HUES64 (cell line): ENCODE data around the gene SDHA.
"Not testable (repeated sequence)": the region's sequence is repeated elsewhere in the genome, so short reads cannot be mapped to it uniquely, and the experiment has no call there.

Experiments
- H3K27ac ChIP-seq: 2 replicates; pipeline ENCODE4 v1.7.0; 2013; ENCODE audit warnings: low read depth, low read length, inconsistent platforms
- H3K27me3 ChIP-seq: 2 replicates; pipeline ENCODE4 v1.6.1; 2013; ENCODE audit warnings: mild to moderate bottlenecking, low read length; ENCODE audit not compliant: insufficient read depth
- H3K36me3 ChIP-seq: 2 replicates; pipeline ENCODE4 v1.6.1; 2013; ENCODE audit warnings: mild to moderate bottlenecking, low read length; ENCODE audit not compliant: insufficient read depth
- H3K4me1 ChIP-seq: 2 replicates; pipeline ENCODE4 v1.6.1; 2013; ENCODE audit warnings: mild to moderate bottlenecking, low read length, moderate library complexity; ENCODE audit not compliant: insufficient read depth
- H3K4me3 ChIP-seq: 2 replicates; pipeline ENCODE4 v1.5.1; 2013; ENCODE audit warnings: mild to moderate bottlenecking, low read length, moderate library complexity
- H3K9ac ChIP-seq: 2 replicates; pipeline ENCODE4 v1.6.1; 2013; ENCODE audit warnings: mild to moderate bottlenecking, low read depth, low read length
- H3K9me3 ChIP-seq: 2 replicates; pipeline ENCODE4 v1.6.1; 2013; ENCODE audit warnings: low read depth, low read length; ENCODE audit not compliant: insufficient read depth
- WGBS: fragments of 150-250, 120-280 bp; methylation state at CpG from one replicate; pipeline ENCODE4 v1.1.7; 2013; ENCODE audit warnings: missing lambda C conversion rate; 5-methylcytosine and 5-hydroxymethylcytosine counted together

The SDHA gene

DNA sequence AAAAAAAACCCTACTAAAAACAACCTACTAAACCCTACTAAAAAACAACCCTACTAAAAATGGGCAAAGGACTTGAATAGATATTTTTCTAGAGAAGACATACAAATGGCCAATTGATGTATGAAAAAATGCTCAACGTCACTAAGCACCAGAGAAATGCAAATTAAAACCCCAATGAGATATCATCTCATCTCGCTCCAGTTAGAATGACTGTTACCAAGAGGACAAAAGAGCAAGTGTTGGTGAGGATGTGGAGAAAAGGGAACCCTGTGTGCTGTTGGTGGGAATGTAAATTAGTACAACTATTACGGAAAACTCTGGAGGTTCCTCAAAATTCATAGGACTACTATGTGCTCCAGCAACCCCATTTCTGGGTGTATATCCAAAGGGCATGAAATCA lies 10.8 kb downstream of the SDHA start:
- Histone ChIP-seq H3K27ac (no peak overlapping the region), H3K9me3 (no peaks in the 10 kb centered on the region), H3K27me3 (no peaks in the 10 kb centered on the region), H3K9ac (no peak overlapping the region), H3K4me1 (no peaks in the 10 kb centered on the region), H3K4me3 (no peak overlapping the region), H3K36me3 (peaks cover 86% of the 10 kb centered on the region)
- 48% methylated on average over 2 of the region's 3 CpGs for WGBS

DNA sequence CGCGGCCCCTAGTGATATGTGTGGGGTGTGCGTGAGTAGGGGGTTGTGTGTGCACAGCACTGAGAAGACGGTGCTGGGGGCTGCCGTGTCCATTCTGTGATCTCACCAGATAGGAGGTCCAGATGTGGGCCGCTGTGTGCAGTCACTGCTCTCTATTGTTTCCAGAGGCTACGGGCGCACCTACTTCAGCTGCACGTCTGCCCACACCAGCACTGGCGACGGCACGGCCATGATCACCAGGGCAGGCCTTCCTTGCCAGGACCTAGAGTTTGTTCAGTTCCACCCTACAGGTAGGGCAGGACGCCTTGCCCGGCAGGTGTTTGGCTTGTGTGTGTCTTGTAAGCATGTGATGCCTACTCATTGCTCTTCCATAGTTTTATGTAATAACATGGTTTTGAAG lies 12.6 kb downstream of the SDHA start:
- Histone ChIP-seq H3K9ac (no peak overlapping the region), H3K9me3 (no peaks in the 10 kb centered on the region), H3K27ac (no peak overlapping the region), H3K4me3 (no peak overlapping the region), H3K36me3 (peaks cover 83% of the 10 kb centered on the region), H3K27me3 (no peaks in the 10 kb centered on the region), H3K4me1 (no peaks in the 10 kb centered on the region)
- WGBS: 94% methylated on average over 14 of the region's 14 CpGs

DNA sequence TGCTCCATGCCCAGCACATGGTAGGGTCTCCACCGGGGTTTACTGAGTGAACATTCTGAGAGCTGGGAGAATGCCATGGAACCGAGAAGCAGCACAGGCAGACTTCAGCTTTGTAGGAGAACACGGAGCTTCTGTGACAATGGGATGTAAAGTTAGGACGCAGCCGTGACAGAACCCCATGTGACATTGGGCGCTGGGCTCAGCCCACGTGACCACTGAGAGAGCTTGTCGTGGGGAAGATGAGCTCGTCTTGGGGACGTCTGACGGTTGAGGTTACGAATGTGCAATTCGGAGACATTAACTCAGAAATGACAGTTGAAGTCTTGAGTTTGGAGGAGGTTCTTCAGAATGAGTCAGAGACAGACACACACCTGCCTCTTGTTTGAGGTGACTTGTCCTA lies 13.5 kb downstream of the SDHA start:
- Histone ChIP-seq H3K4me1 (no peaks in the 10 kb centered on the region), H3K36me3 (peaks cover 78% of the 10 kb centered on the region), H3K27ac (no peak overlapping the region), H3K9ac (no peak overlapping the region), H3K4me3 (no peak overlapping the region), H3K9me3 (no peaks in the 10 kb centered on the region), H3K27me3 (no peaks in the 10 kb centered on the region)
- WGBS: 92% methylated on average over 13 of the region's 13 CpGs

GRCh38 chr5:233426-233825 lies 15.3 kb downstream of the SDHA start:
- 96% methylated on average over 20 of the region's 20 CpGs for WGBS
- H3K4me3 ChIP-seq, H3K9me3 ChIP-seq, H3K9ac ChIP-seq, H3K4me1 ChIP-seq, H3K27me3 ChIP-seq, H3K27ac ChIP-seq: not testable (repeated sequence)
- peaks cover 72% of the 10 kb centered on the region for H3K36me3 ChIP-seq

DNA sequence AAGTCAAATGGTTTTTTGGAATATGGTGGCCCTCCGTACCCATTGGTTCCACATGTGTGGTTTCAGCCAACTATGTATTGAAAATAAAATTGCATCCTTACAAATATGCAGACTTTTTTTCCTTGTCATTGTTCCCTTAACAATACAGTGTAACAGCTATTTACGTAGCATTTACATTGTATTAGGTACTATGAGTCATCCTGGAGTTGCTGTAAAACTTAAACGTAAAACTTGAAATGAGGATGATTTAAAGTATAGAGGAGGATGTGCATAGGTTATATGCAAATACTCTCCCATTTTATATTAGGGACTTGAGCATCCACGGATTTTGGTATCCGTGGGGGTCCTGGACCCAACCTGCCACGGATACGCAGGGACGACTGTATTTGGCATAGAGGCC lies 16.3 kb downstream of the SDHA start:
- WGBS: 91% methylated on average over 8 of the region's 8 CpGs
- Histone ChIP-seq H3K27me3 (no peaks in the 10 kb centered on the region), H3K27ac (no peak overlapping the region), H3K4me3 (no peak overlapping the region), H3K4me1 (no peaks in the 10 kb centered on the region), H3K9me3 (no peaks in the 10 kb centered on the region), H3K9ac (no peak overlapping the region), H3K36me3 (peaks cover 68% of the 10 kb centered on the region)

DNA sequence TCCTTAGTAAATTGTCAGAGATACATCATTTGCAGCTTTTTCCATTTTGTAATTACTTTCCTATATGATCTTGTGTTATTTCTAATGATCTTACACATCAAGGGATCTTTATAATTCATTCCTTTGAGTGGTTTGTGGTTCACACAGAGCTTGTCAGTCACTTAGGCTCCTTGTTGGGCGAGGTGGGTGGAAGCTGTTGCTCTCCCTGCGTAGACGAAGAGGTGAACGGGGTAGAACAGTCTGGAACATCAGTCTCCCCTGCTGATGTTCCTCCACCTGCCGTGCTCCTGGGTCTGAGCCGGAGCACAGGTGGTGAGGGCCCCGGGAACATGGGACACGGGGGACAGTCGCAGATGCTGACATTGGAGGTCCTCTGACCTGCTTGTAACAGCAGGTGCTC lies 17.4 kb downstream of the SDHA start:
- H3K36me3 ChIP-seq: peaks cover 69% of the 10 kb centered on the region
- H3K4me1 ChIP-seq, H3K9me3 ChIP-seq, H3K27ac ChIP-seq, H3K27me3 ChIP-seq, H3K4me3 ChIP-seq, H3K9ac ChIP-seq: not testable (repeated sequence)
- over 99% methylated on average over 4 of the region's 9 CpGs for WGBS

DNA sequence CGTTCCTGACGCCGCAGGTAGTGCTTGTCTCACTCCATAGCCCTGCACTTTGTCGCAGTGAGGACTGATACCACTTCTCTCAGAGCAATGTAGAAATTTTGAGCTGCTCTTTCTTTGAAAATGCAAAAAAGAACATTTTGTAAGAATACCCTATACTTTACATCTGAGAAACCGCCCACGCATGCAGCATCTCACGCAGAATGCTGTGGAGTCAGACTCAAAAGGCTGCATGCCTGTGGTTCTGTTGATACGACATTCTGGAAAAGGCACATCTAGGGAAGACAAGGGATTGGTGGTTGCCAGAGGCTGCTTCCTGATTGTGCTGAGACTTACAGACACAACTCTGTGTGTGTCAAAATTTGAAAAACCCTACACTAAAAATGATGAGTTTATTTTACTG lies 19.8 kb downstream of the SDHA start:
- H3K9me3 ChIP-seq, H3K27me3 ChIP-seq, H3K4me3 ChIP-seq, H3K27ac ChIP-seq, H3K4me1 ChIP-seq, H3K9ac ChIP-seq: not testable (repeated sequence)
- 98% methylated on average over 8 of the region's 8 CpGs for WGBS
- peaks cover 74% of the 10 kb centered on the region for H3K36me3 ChIP-seq

GRCh38 chr5:240550-240949 lies 22.4 kb downstream of the SDHA start:
- H3K4me1 ChIP-seq, H3K9me3 ChIP-seq, H3K9ac ChIP-seq, H3K4me3 ChIP-seq, H3K27ac ChIP-seq, H3K27me3 ChIP-seq: not testable (repeated sequence)
- H3K36me3 ChIP-seq: peaks cover 60% of the 10 kb centered on the region
- 96% methylated on average over 7 of the region's 7 CpGs for WGBS

- not testable (repeated sequence) for H3K9me3 ChIP-seq, H3K27ac ChIP-seq, H3K9ac ChIP-seq, H3K27me3 ChIP-seq, H3K4me1 ChIP-seq, H3K4me3 ChIP-seq
- H3K36me3 ChIP-seq: peaks cover 63% of the 10 kb centered on the region
- WGBS: 89% methylated on average over 13 of the region's 13 CpGs
Measured at GRCh38 chr5:241045-241669, 23.0 kb downstream of the SDHA start.

DNA sequence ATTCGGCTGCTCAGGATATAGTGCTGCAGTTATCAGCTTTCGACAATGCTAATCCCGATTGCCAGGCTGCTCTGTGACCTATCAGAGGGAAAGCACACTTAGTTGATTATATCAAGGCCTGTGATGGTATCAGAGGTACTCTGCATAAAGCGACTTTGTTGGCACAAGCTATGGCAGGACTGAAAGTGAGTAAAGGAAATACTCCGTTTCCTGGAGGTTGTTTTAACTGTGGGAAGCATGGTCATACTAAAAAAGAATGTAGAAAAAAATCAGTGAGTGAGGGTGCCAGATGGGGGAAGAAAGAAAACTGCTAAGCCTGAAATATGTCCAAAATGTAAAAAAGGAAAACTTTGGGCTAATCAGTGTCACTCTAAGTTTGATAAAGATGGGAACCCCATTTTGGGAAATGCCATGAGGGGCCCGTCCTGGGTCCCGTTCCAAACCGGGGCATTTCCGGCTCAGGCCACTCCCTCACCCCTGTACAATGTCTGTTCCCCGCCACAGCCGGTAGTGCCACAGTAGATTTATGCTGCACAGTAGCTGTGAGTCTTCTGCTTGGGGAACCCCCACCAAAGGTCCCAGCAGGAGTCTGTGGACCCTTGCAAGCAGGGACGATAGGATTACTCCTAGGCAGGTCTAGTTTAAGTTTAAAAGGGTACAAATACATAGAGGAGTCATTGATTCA lies 25.7 kb downstream of the SDHA start:
- 92% methylated on average over 12 of the region's 12 CpGs for WGBS
- not testable (repeated sequence) for H3K4me1 ChIP-seq, H3K27me3 ChIP-seq, H3K9me3 ChIP-seq, H3K9ac ChIP-seq, H3K4me3 ChIP-seq, H3K27ac ChIP-seq
- peaks cover 71% of the 10 kb centered on the region for H3K36me3 ChIP-seq

DNA sequence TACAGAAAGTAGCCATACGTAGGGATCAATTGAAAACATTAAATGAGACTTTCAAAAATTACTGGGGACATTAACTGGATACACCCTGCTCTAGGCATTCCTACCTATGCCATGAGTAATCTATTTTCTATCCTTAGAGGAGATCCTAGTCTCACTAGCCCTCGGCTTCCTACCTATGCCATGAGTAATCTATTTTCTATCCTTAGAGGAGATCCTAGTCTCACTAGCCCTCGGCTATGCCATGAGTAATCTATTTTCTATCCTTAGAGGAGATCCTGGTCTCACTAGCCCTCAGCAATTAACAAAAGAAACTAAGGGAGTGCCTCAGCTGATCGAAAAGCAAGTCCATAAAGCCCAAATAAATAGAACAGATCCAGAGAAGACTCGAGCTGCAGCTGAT lies 27.6 kb downstream of the SDHA start:
- not testable (repeated sequence) for H3K9me3 ChIP-seq, H3K4me1 ChIP-seq, H3K27me3 ChIP-seq, H3K4me3 ChIP-seq, H3K9ac ChIP-seq, H3K27ac ChIP-seq
- H3K36me3 ChIP-seq: peaks cover 67% of the 10 kb centered on the region
- WGBS: 82% methylated on average over 5 of the region's 5 CpGs

DNA sequence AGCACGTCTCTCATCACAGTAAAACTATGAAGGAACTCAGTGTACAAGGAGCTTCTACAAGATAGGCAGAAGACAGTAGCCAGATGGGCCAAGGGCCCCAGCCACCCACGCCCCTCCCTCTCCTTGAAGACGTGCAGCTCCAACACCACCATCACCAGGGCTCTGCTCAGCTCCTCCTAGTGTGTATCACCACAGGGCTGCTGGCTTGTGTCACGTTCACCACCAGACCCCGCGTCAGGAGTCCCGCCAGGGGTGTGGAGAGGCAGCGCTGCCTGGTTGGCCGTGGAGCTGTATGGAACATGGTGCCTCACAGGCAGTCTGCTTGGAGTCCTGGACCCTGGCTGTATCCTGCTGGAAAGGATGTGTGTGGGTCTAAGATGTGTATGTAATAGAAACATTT lies 32.3 kb downstream of the SDHA start:
- not testable (repeated sequence) for H3K4me1 ChIP-seq, H3K9ac ChIP-seq, H3K27me3 ChIP-seq, H3K27ac ChIP-seq, H3K9me3 ChIP-seq, H3K4me3 ChIP-seq
- peaks cover 64% of the 10 kb centered on the region for H3K36me3 ChIP-seq
- WGBS: 92% methylated on average over 1 of the region's 9 CpGs
